ENCODE measurements around the gene STIP1.

DNA sequence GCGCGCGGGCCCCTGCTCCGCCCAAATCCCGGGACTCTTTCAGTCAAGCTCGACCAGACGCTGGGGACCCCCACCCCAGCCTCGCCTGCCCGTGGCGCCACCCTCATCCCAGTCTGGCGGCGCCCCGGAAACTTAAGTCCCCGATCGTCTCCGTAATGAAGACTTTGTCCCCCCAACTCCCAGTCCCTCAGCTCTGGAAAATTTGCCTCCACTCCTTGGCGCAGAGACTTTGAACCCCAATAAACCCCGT is 65.7 kb downstream of the STIP1 start:
- TF ChIP-seq CTCF (IDR thresholded peaks at IDR 0.05), result no peak
- TF ChIP-seq POLR2A (IDR thresholded peaks at IDR 0.05), result no peak
